HEK293 (cell line): ENCODE data around the gene B4GALT6.

Experiments used
- GFI1B ChIP-seq: fragments of 450-650 bp; formaldehyde crosslinking; IDR thresholded peaks from 2 replicates; pipeline ENCODE4 v1.5.1; 2016; ENCODE audit warnings: missing biosample characterization, missing genetic modification characterization
- GLIS1 ChIP-seq: fragments of 450-650 bp; formaldehyde crosslinking; IDR thresholded peaks from 2 replicates; pipeline ENCODE4 v1.5.1; 2016; ENCODE audit warnings: missing biosample characterization, missing genetic modification characterization
- WT1 ChIP-seq: fragments of 450-650 bp; formaldehyde crosslinking; IDR thresholded peaks from 2 replicates; pipeline ENCODE4 v1.5.1; 2016; ENCODE audit warnings: missing biosample characterization, missing genetic modification characterization
- ZFHX2 ChIP-seq: fragments of 450-650 bp; formaldehyde crosslinking; conservative IDR thresholded peaks from 2 replicates; pipeline ENCODE4 v1.5.1; 2016; ENCODE audit warnings: missing biosample characterization, missing genetic modification characterization
- ZFP3 ChIP-seq: fragments of 450-650 bp; formaldehyde crosslinking; IDR thresholded peaks from 2 replicates; pipeline ENCODE4 v1.5.1; 2016; ENCODE audit warnings: low read depth, missing biosample characterization, missing genetic modification characterization
- ZFP69B ChIP-seq: fragments of 450-650 bp; formaldehyde crosslinking; IDR thresholded peaks from 2 replicates; pipeline ENCODE4 v1.5.1; 2016; ENCODE audit warnings: missing biosample characterization, missing genetic modification characterization
- ZNF10 ChIP-seq: fragments of 450-650 bp; formaldehyde crosslinking; IDR thresholded peaks from 2 replicates; pipeline ENCODE4 v1.5.1; 2017; ENCODE audit warnings: missing biosample characterization, missing genetic modification characterization
- ZNF114 ChIP-seq: fragments of 450-650 bp; formaldehyde crosslinking; IDR thresholded peaks from 2 replicates; pipeline ENCODE4 v1.5.0; 2017; ENCODE audit warnings: missing biosample characterization, missing genetic modification characterization
- ZNF138 ChIP-seq: fragments of 450-650 bp; formaldehyde crosslinking; IDR thresholded peaks from 2 replicates; pipeline ENCODE4 v1.5.1; 2016; ENCODE audit warnings: missing biosample characterization, missing genetic modification characterization, borderline replicate concordance
- ZNF140 ChIP-seq: fragments of 450-650 bp; formaldehyde crosslinking; IDR thresholded peaks from 2 replicates; pipeline ENCODE4 v1.5.1; 2016; ENCODE audit warnings: missing biosample characterization, missing genetic modification characterization
- ZNF248 ChIP-seq: fragments of 450-650 bp; formaldehyde crosslinking; IDR thresholded peaks from 2 replicates; pipeline ENCODE4 v1.5.1; 2017; ENCODE audit warnings: missing biosample characterization, missing genetic modification characterization
- ZNF324 ChIP-seq: fragments of 450-650 bp; formaldehyde crosslinking; IDR thresholded peaks from 2 replicates; pipeline ENCODE4 v1.5.1; 2016; ENCODE audit warnings: missing biosample characterization, missing genetic modification characterization
- ZNF341 ChIP-seq: fragments of 450-650 bp; formaldehyde crosslinking; IDR thresholded peaks from 2 replicates; pipeline ENCODE4; 2016; ENCODE audit warnings: low read depth, missing biosample characterization, missing genetic modification characterization
- ZNF350 ChIP-seq: fragments of 450-650 bp; formaldehyde crosslinking; IDR thresholded peaks from 2 replicates; pipeline ENCODE4 v1.5.0; 2017; ENCODE audit warnings: missing biosample characterization, mild to moderate bottlenecking, missing genetic modification characterization
- ZNF366 ChIP-seq: fragments of 450-650 bp; formaldehyde crosslinking; conservative IDR thresholded peaks from 2 replicates; pipeline ENCODE4 v1.5.1; 2016; ENCODE audit warnings: missing biosample characterization, missing genetic modification characterization
- ZNF394 ChIP-seq: fragments of 450-650 bp; formaldehyde crosslinking; IDR thresholded peaks from 2 replicates; pipeline ENCODE4 v1.5.1; 2016; ENCODE audit warnings: missing biosample characterization, missing genetic modification characterization, mild to moderate bottlenecking, moderate library complexity, borderline replicate concordance
- ZNF433 ChIP-seq: fragments of 450-650 bp; formaldehyde crosslinking; IDR thresholded peaks from 2 replicates; pipeline ENCODE4 v1.5.1; 2016; ENCODE audit warnings: missing biosample characterization, missing genetic modification characterization, low read depth
- ZNF571 ChIP-seq: fragments of 450-650 bp; formaldehyde crosslinking; IDR thresholded peaks from 2 replicates; pipeline ENCODE4 v1.5.0; 2017; ENCODE audit warnings: missing biosample characterization, missing genetic modification characterization
- ZNF830 ChIP-seq: fragments of 450-650 bp; IDR thresholded peaks from 2 replicates; pipeline ENCODE4 v1.5.0; 2018; ENCODE audit warnings: missing biosample characterization, missing genetic modification characterization, low read depth, mild to moderate bottlenecking, moderate library complexity
- ZNF843 ChIP-seq: fragments of 450-650 bp; formaldehyde crosslinking; IDR thresholded peaks from 2 replicates; pipeline ENCODE4 v1.5.1; 2016; ENCODE audit warnings: missing biosample characterization, missing genetic modification characterization
- ZSCAN23 ChIP-seq: fragments of 450-650 bp; formaldehyde crosslinking; IDR thresholded peaks from 2 replicates; pipeline ENCODE4 v1.5.1; 2016; ENCODE audit warnings: missing biosample characterization, missing genetic modification characterization
- TF ChIP-seq, protein P1 (sequence below): fragments of 450-650 bp; formaldehyde crosslinking; IDR thresholded peaks from 2 replicates; pipeline ENCODE4 v1.5.1; 2016; ENCODE audit warnings: missing biosample characterization, missing genetic modification characterization
- TF ChIP-seq, protein P2 (sequence below): fragments of 450-650 bp; formaldehyde crosslinking; IDR thresholded peaks from 2 replicates; pipeline ENCODE4 v1.5.1; 2016; ENCODE audit warnings: missing biosample characterization, missing genetic modification characterization
- TF ChIP-seq, protein P3 (sequence below): fragments of 450-650 bp; formaldehyde crosslinking; IDR thresholded peaks from 2 replicates; pipeline ENCODE4 v1.5.1; 2017; ENCODE audit warnings: missing biosample characterization, missing genetic modification characterization
- TF ChIP-seq, protein P4 (sequence below): fragments of 450-650 bp; formaldehyde crosslinking; IDR thresholded peaks from 2 replicates; pipeline ENCODE4 v1.5.1; 2016; ENCODE audit warnings: missing biosample characterization, missing genetic modification characterization
- TF ChIP-seq, protein P5 (sequence below): fragments of 450-650 bp; formaldehyde crosslinking; IDR thresholded peaks from 2 replicates; pipeline ENCODE4 v1.5.0; 2017; ENCODE audit warnings: missing biosample characterization, missing genetic modification characterization, borderline replicate concordance
- TF ChIP-seq, protein P6 (sequence below): fragments of 450-650 bp; formaldehyde crosslinking; IDR thresholded peaks from 2 replicates; pipeline ENCODE4 v1.5.1; 2016; ENCODE audit warnings: missing biosample characterization, missing genetic modification characterization

Gene B4GALT6

DNA sequence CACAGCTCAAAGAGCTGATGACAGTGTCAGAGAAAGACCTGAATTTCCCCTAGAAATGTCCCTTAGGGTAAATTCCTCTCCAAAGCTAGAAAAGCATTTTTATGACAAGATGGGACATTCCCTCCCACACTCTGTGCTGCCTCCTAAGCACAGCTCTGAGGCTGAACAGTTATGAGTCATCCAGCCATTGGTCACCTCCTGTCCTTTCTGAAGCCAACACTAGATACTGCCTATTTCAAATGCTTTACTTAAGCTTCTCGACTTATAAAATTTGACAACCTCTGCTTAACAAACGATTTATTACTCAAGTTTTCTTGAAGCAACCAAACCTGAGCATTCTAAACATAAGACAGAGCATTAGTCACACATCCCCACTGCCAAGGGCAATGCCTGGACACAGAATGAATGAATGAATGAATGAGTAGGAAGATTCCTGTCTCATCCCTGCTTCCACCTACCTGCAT lies 35.4 kb downstream of the B4GALT6 start (continued):
- TF ChIP-seq, protein P1, sequence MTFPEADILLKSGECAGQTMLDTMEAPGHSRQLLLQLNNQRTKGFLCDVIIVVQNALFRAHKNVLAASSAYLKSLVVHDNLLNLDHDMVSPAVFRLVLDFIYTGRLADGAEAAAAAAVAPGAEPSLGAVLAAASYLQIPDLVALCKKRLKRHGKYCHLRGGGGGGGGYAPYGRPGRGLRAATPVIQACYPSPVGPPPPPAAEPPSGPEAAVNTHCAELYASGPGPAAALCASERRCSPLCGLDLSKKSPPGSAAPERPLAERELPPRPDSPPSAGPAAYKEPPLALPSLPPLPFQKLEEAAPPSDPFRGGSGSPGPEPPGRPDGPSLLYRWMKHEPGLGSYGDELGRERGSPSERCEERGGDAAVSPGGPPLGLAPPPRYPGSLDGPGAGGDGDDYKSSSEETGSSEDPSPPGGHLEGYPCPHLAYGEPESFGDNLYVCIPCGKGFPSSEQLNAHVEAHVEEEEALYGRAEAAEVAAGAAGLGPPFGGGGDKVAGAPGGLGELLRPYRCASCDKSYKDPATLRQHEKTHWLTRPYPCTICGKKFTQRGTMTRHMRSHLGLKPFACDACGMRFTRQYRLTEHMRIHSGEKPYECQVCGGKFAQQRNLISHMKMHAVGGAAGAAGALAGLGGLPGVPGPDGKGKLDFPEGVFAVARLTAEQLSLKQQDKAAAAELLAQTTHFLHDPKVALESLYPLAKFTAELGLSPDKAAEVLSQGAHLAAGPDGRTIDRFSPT, result 0 out of 2 replicates have a peak, but pooled peaks have one; percentile 44
- TF ChIP-seq, protein P2, sequence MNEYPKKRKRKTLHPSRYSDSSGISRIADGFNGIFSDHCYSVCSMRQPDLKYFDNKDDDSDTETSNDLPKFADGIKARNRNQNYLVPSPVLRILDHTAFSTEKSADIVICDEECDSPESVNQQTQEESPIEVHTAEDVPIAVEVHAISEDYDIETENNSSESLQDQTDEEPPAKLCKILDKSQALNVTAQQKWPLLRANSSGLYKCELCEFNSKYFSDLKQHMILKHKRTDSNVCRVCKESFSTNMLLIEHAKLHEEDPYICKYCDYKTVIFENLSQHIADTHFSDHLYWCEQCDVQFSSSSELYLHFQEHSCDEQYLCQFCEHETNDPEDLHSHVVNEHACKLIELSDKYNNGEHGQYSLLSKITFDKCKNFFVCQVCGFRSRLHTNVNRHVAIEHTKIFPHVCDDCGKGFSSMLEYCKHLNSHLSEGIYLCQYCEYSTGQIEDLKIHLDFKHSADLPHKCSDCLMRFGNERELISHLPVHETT (tag by site-specific recombination), result no peak
- TF ChIP-seq ZNF138 (tag by site-specific recombination) (no peak), WT1 (tag by site-specific recombination) (peak; percentile 64), ZFP3 (tag by site-specific recombination) (no peak), ZNF830 (tag by site-specific recombination) (no peak), ZNF366 (no peak), GLIS1 (tag by site-specific recombination) (peak; percentile 51; the same call in 1 of the 2 replicates), ZSCAN23 (tag by site-specific recombination) (no peak), ZNF843 (tag by site-specific recombination) (0 out of 2 replicates have a peak, but pooled peaks have one; percentile 34), ZNF248 (tag by site-specific recombination) (no peak), ZNF394 (tag by site-specific recombination) (no peak), ZNF324 (tag by site-specific recombination) (no peak), GFI1B (no peak), ZNF350 (no peak), ZFP69B (no peak), ZNF571 (tag by site-specific recombination) (no peak), ZNF114 (tag by site-specific recombination) (no peak), ZNF433 (no peak), ZNF140 (no peak), ZNF10 (tag by site-specific recombination) (no peak), ZFHX2 (tag by site-specific recombination) (peak; percentile 64), ZNF341 (tag by site-specific recombination) (no peak)
- TF ChIP-seq, protein P3, sequence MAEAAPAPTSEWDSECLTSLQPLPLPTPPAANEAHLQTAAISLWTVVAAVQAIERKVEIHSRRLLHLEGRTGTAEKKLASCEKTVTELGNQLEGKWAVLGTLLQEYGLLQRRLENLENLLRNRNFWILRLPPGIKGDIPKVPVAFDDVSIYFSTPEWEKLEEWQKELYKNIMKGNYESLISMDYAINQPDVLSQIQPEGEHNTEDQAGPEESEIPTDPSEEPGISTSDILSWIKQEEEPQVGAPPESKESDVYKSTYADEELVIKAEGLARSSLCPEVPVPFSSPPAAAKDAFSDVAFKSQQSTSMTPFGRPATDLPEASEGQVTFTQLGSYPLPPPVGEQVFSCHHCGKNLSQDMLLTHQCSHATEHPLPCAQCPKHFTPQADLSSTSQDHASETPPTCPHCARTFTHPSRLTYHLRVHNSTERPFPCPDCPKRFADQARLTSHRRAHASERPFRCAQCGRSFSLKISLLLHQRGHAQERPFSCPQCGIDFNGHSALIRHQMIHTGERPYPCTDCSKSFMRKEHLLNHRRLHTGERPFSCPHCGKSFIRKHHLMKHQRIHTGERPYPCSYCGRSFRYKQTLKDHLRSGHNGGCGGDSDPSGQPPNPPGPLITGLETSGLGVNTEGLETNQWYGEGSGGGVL (tag by site-specific recombination), result no peak
- TF ChIP-seq, protein P4, sequence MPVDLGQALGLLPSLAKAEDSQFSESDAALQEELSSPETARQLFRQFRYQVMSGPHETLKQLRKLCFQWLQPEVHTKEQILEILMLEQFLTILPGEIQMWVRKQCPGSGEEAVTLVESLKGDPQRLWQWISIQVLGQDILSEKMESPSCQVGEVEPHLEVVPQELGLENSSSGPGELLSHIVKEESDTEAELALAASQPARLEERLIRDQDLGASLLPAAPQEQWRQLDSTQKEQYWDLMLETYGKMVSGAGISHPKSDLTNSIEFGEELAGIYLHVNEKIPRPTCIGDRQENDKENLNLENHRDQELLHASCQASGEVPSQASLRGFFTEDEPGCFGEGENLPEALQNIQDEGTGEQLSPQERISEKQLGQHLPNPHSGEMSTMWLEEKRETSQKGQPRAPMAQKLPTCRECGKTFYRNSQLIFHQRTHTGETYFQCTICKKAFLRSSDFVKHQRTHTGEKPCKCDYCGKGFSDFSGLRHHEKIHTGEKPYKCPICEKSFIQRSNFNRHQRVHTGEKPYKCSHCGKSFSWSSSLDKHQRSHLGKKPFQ, result no peak
- TF ChIP-seq, protein P5, sequence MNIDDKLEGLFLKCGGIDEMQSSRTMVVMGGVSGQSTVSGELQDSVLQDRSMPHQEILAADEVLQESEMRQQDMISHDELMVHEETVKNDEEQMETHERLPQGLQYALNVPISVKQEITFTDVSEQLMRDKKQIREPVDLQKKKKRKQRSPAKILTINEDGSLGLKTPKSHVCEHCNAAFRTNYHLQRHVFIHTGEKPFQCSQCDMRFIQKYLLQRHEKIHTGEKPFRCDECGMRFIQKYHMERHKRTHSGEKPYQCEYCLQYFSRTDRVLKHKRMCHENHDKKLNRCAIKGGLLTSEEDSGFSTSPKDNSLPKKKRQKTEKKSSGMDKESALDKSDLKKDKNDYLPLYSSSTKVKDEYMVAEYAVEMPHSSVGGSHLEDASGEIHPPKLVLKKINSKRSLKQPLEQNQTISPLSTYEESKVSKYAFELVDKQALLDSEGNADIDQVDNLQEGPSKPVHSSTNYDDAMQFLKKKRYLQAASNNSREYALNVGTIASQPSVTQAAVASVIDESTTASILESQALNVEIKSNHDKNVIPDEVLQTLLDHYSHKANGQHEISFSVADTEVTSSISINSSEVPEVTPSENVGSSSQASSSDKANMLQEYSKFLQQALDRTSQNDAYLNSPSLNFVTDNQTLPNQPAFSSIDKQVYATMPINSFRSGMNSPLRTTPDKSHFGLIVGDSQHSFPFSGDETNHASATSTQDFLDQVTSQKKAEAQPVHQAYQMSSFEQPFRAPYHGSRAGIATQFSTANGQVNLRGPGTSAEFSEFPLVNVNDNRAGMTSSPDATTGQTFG, result no peak
- TF ChIP-seq, protein P6, sequence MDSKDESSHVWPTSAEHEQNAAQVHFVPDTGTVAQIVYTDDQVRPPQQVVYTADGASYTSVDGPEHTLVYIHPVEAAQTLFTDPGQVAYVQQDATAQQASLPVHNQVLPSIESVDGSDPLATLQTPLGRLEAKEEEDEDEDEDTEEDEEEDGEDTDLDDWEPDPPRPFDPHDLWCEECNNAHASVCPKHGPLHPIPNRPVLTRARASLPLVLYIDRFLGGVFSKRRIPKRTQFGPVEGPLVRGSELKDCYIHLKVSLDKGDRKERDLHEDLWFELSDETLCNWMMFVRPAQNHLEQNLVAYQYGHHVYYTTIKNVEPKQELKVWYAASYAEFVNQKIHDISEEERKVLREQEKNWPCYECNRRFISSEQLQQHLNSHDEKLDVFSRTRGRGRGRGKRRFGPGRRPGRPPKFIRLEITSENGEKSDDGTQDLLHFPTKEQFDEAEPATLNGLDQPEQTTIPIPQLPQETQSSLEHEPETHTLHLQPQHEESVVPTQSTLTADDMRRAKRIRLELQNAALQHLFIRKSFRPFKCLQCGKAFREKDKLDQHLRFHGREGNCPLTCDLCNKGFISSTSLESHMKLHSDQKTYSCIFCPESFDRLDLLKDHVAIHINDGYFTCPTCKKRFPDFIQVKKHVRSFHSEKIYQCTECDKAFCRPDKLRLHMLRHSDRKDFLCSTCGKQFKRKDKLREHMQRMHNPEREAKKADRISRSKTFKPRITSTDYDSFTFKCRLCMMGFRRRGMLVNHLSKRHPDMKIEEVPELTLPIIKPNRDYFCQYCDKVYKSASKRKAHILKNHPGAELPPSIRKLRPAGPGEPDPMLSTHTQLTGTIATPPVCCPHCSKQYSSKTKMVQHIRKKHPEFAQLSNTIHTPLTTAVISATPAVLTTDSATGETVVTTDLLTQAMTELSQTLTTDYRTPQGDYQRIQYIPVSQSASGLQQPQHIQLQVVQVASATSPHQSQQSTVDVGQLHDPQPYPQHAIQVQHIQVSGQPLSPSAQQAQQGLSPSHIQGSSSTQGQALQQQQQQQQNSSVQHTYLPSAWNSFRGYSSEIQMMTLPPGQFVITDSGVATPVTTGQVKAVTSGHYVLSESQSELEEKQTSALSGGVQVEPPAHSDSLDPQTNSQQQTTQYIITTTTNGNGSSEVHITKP, result 0 out of 2 replicates have a peak, but pooled peaks have one; percentile 23
